RWPE1 (cell line): Measurements from ENCODE around the gene BSND.

ENCODE experiments used
- CTCF ChIA-PET: fragments of 350-600 bp; sonication (Branson Sonifier 250); formaldehyde crosslinking; extraction: SDS; loops from one replicate; lab custom pipeline; 2021; lab: Yijun Ruan, JAX
- POLR2A ChIA-PET: fragments of 400-600 bp; formaldehyde crosslinking; extraction: SDS; loops from one replicate; lab custom pipeline; 2020; ENCODE audit warnings: antibody characterized with exemption; ENCODE audit not compliant: low non-redundant PET; lab: Yijun Ruan, JAX
- DNase-seq: peaks from one replicate; pipeline ENCODE4 v3.0.0; 2012; ENCODE audit warnings: low spot score
- H3K27ac ChIP-seq: fragments of 450-650 bp; 2 replicates; pipeline ENCODE4 v1.5.1; 2017
- CTCF ChIP-seq: fragments of 450-650 bp; conservative IDR thresholded peaks from 2 replicates; pipeline ENCODE4 v1.5.1; 2017; ENCODE audit warnings: low read depth, mild to moderate bottlenecking

Gene BSND

DNA sequence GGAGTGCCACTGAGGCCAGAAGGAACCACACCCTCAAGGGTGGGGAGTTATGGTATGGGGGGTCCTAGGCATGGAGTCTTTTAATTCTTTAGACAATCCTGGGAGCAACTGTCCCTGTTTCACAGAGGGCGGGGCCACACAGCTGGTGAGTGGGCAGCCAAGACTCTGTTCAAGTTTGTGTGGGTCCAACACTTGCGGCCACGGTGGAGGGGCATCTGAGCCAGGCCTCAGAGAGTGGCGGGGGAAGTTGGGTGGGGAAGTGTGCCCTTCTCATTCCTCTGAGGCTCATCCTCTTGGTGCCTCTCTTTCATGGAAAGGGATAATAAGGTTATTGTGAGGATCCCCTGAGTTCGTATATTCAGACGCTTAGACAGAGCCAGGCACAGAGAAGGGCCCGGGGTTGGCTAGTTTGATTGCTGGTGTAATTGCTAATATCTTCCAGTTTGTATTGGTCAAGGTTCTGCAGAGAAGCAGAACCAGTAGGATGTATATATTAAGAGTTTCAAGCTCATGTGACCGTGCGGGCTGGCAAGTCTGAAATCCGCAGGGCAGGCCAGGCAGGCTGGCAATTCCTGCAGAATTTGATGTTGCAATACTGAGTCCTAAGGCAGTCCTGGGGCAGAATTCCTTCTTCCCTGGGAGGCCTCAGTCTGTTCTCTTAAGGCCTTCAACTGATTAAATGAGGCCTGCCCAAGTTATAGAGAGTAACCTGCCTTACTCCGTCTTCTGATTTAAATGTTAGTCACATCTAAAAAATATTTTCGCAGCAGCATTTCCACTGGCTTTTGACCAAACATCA, 56.5 kb downstream of the BSND start:
- H3K27ac ChIP-seq = peak overlapping the region; percentile 32
- ChIA-PET POLR2A (no interaction called here), CTCF (no interaction called here)
- TF ChIP-seq CTCF = no peak
- no peak for DNase-seq

GRCh38 chr1:55055951-55056631, 57.4 kb downstream of the BSND start:
- ChIA-PET CTCF (no interaction called here), POLR2A (no interaction called here)
- DNase-seq = no peak
- peak overlapping the region; percentile 32; the same call in 1 of the 2 replicates for H3K27ac ChIP-seq
- TF ChIP-seq CTCF = no peak

DNA sequence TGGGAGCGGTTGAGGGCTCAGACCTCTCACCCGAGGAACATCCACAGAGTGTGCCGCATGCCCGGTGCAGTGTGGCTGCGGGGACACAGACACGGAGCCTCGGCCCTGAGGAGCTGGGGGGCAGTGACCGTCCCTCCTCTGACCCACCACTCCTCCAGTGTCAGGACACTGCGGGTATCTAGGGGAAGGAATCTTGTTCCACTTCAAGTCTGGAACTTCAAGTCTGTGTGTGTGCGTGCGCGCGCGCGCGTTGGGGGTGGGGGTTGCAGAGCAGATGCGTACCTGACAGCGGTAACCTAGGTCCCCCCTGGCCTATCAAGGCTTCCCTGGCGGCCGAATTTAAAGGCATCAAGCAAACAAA, 57.9 kb downstream of the BSND start:
- peak overlapping the region; percentile 60; the same call in 1 of the 2 replicates for H3K27ac ChIP-seq
- TF ChIP-seq CTCF = no peak
- ChIA-PET CTCF (no interaction called here), POLR2A (no interaction called here)
- DNase-seq = no peak

DNA sequence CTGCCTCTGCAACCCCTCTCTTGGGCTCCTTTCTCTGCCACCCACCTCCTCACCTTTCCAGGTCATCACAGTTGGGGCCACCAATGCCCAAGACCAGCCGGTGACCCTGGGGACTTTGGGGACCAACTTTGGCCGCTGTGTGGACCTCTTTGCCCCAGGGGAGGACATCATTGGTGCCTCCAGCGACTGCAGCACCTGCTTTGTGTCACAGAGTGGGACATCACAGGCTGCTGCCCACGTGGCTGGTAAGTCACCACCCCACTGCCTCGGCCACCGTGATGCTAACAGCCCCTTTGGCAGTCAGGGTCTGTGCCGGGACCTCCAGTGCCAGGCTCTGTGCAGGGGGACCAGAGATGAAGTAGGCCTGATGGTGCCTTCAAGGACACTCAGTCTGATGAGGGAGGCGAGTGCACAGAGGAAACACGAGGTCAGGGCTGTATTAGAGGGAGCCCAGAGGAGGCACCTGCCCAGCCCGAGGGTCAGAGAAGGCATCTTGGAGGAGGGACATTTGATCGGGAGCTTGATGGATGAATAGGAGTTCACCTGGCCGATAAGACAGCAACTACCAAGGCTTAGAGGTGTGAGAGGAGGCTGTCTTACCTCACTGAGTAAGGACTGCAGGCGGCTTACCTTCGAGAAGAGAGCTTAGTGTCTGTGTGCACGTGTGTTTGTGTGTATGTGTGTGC, 58.7 kb downstream of the BSND start:
- no peak for TF ChIP-seq CTCF
- H3K27ac ChIP-seq = peak overlapping the region; percentile 60
- DNase-seq = no peak
- POLR2A ChIA-PET = no interaction called here
- CTCF ChIA-PET = no interaction called here

- POLR2A ChIA-PET = no interaction called here
Observed at GRCh38 chr1:55057956-55058298, 59.2 kb downstream of the BSND start.

More at GRCh38 chr1:55057956-55058298, 59.2 kb downstream of the BSND start:
- no peak for TF ChIP-seq CTCF
- DNase-seq = no peak
- peak overlapping the region; percentile 60 for H3K27ac ChIP-seq
- CTCF ChIA-PET = no interaction called here
